ENCODE data around the gene FOXO3B. TPM values are rescaled to one million over a fixed set of nuclear protein-coding genes. Genes with fewer than 3 reads are reported as not detected.
"Not testable (repeated sequence)": the region's sequence is repeated elsewhere in the genome, so short reads cannot be mapped to it uniquely, and the experiment has no call there.

Gene FOXO3B
- total RNA-seq (2016; rRNA removed; fragmentation: Illumina TruSeq; extraction: Trizol): 2.1 and 2.7 TPM in 2 replicates
- 0.30 and 0.35 TPM in 2 replicates for total RNA-seq (2016; cell fraction: cytosol; rRNA removed; fragmentation: Illumina TruSeq; extraction: Trizol; ENCODE audit: low read depth)
- total RNA-seq (2016; cell fraction: insoluble cytoplasmic fraction; rRNA removed; fragmentation: Illumina TruSeq; extraction: Trizol): 1.3 and 3.1 TPM in 2 replicates
- 0.71 and 1.0 TPM in 2 replicates for total RNA-seq (2016; cell fraction: membrane; rRNA removed; fragmentation: Illumina TruSeq; extraction: Trizol)
- 2.3 and 2.9 TPM in 2 replicates for total RNA-seq (2016; cell fraction: nucleus; rRNA removed; fragmentation: Illumina TruSeq; extraction: Trizol)
- polyA plus RNA-seq (2011; rRNA removed): 3.1 and 3.9 TPM in 2 replicates
- polyA plus RNA-seq (2011; cell fraction: cytosol; rRNA removed): 2.4 and 2.7 TPM in 2 replicates
- 6.2 and 7.1 TPM in 2 replicates for polyA plus RNA-seq (2011; cell fraction: nucleus; rRNA removed)
- polyA plus RNA-seq (2012): 1.0 and 1.9 TPM in 2 replicates
- 0.10 TPM in 2 replicates for polyA plus RNA-seq (2016; cell fraction: cytosol; fragmentation: Illumina TruSeq; extraction: Trizol; ENCODE audit: low read depth)
- polyA plus RNA-seq (2016; cell fraction: insoluble cytoplasmic fraction; fragmentation: Illumina TruSeq; extraction: Trizol; ENCODE audit: low read depth): 1.1 and 1.3 TPM in 2 replicates
- 0.22 and 0.27 TPM in 2 replicates for polyA plus RNA-seq (2016; cell fraction: membrane; fragmentation: Illumina TruSeq; extraction: Trizol; ENCODE audit: low read depth)
- 2.2 and 3.0 TPM in 2 replicates for polyA plus RNA-seq (2016; cell fraction: nucleus; fragmentation: Illumina TruSeq; extraction: Trizol; ENCODE audit: insufficient read depth, low read depth)
- 6.7 and 11.5 TPM in 2 replicates for polyA minus RNA-seq (2011; rRNA and poly(A)+ RNA removed; ENCODE audit: low replicate concordance)
- 1.6 and 2.1 TPM in 2 replicates for polyA minus RNA-seq (2011; cell fraction: cytosol; rRNA and poly(A)+ RNA removed)
- 6.4 and 8.7 TPM in 2 replicates for polyA minus RNA-seq (2011; cell fraction: nucleus; rRNA and poly(A)+ RNA removed)
- percentile 47 among the genes with signal in this experiment for Bru-seq, nascent RNA
- BruChase-seq, experiment 1, labeled RNA remaining after a 6-hour chase: percentile 70 among the genes with signal in this experiment
- BruChase-seq, experiment 2, labeled RNA remaining after a 2-hour chase: percentile 70 among the genes with signal in this experiment
- long read RNA-seq, experiment 1: 0 reads
- long read RNA-seq, experiment 2, partial matches to known transcripts: 0 of 1 reads
- long read RNA-seq, experiment 2, other reads (novel, unspliced or antisense): 0 of 1 reads

DNA sequence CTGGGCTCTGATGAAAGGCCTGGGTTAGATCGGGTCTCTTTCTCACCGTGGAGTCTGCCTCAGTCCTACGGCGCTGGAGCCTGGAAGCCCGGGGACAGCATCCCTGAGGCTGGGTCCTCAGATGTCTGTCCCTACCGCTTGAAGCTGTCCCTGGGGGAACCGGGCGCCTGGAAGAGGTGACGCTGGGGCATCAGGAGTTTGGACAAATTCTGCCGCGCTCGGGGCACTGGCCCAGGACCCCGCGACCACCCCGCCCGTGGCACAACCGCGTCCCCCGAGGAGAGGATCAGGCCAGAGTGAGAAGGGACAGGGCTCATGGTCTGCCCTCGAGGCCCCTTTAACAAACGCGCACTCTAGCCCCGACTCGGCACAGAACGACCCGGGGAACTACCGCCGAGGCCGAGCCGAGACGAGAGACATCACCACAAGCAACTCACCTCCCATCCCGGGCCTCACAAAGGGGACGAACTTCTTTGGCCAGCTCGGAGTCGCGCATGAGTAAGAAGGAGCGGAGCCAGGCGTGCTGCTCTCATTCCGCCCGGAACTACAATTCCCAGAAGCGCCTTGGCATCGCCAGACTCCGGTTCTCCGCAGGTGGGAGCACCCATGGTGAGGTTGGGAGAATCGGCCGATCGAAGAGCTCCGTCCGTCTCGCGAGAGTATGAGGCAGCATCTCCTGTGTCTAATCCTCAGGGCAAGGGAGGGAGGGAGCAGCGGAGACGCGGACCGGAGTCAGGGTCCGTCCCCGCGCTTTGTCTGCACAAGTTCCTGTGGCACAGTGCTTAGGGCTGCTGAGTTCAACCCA, at the start of gene FOXO3B:
TSS of gene FOXO3B (minus strand) at position 548 of the 805 bp plus-strand sequence. CDS start 663 bp downstream, outside the sequence.
- H3K9me3 ChIP-seq (ENCODE audit: low read length); H3K36me3 ChIP-seq (replicated peaks in 1 of 2; ENCODE audit: control insufficient read depth in 1 of 2, insufficient read depth in 2 of 2, low read length in 2 of 2); H2AFZ ChIP-seq (ENCODE audit: low read length); CTCF ChIA-PET (ENCODE audit: low intra/inter-chr PET ratio, low total read pairs); H4K20me1 ChIP-seq (ENCODE audit: insufficient read depth, low read length); H3K4me1 ChIP-seq (ENCODE audit: insufficient read depth, low read length); H3K27ac ChIP-seq (ENCODE audit: extremely low read length, insufficient read depth, low read length); H3K79me2 ChIP-seq (ENCODE audit: insufficient read depth, low read length); POLR2A ChIA-PET; H3K27me3 ChIP-seq (ENCODE audit: control insufficient read depth in 1 of 2, insufficient read depth in 2 of 2, low read length in 2 of 2); in situ Hi-C loops (cut with HindIII; ENCODE audit: extremely low pct_ligation_motif_present, low pct_unique_long_range_greater_than_20kb); intact Hi-C loops (cut with micrococcal nuclease; ENCODE audit: unreplicated experiment); TF ChIP-seq CREB1 (IDR thresholded peaks at IDR 0.05): not testable (repeated sequence)
- Histone ChIP-seq H3K4me2 (ENCODE audit: low read depth, low read length) (peak within 1 kb of the TSS; percentile 55), H3K4me3 (replicated peaks in 1 of 3; ENCODE audit: insufficient read depth in 1 of 3, low read depth in 2 of 3, low read length in 3 of 3) (peak within 1 kb of the TSS; percentile 42 to 73 (median 65); a peak in 5 of 6 replicates), H3K9ac (ENCODE audit: insufficient read depth, low read depth, low read length) (peak within 1 kb of the TSS; percentile 63)
- peak; percentile 97 for FAIRE-seq
- TSS peak; percentile 79 for BruUV-seq (replicated peaks)
- no CpG with 5 or more reads among the region's 58 CpGs for WGBS (ENCODE audit: low lambda C conversion rate)
- peak; percentile 89 for DNase-seq (ENCODE audit: low spot score)
- peak; percentile 93 for ATAC-seq
- TF ChIP-seq ZFY (CRISPR knock-in tag; IDR thresholded peaks at IDR 0.05) (peak; percentile 59), PHF8 (CRISPR knock-in tag; IDR thresholded peaks at IDR 0.05) (peak; percentile 54; the same call in 1 of the 2 replicates), ZNF777 (CRISPR knock-in tag; IDR thresholded peaks at IDR 0.05) (peak; percentile 49; the same call in 1 of the 2 replicates), SUZ12 (IDR thresholded peaks at IDR 0.05; ENCODE audit: low read depth, low read length) (0 out of 2 replicates have a peak, but pooled peaks have one; percentile 18), ZNF441 (CRISPR knock-in tag; IDR thresholded peaks at IDR 0.05; ENCODE audit: borderline replicate concordance) (peak; percentile 21; the same call in 1 of the 2 replicates), HCFC1 (IDR thresholded peaks at IDR 0.05; ENCODE audit: low read depth, low read length) (peak; percentile 71), CREB1 (CRISPR knock-in tag; IDR thresholded peaks at IDR 0.05) (peak; percentile 26; the same call in 1 of the 2 replicates), CHD2 (IDR thresholded peaks at IDR 0.05; ENCODE audit: low read depth, low read length) (peak; percentile 90), ZFX (CRISPR knock-in tag; IDR thresholded peaks at IDR 0.05; ENCODE audit: low read depth) (peak; percentile 64), GABPB1 (CRISPR knock-in tag; IDR thresholded peaks at IDR 0.05) (peak; percentile 69), GATAD1 (CRISPR knock-in tag; IDR thresholded peaks at IDR 0.05) (peak; percentile 41; the same call in 1 of the 2 replicates), ZNF143 (CRISPR knock-in tag; IDR thresholded peaks at IDR 0.05) (peak; percentile 88), SAP130 (CRISPR knock-in tag; IDR thresholded peaks at IDR 0.05; ENCODE audit: low read depth) (peak; percentile 33), THAP11 (CRISPR knock-in tag; IDR thresholded peaks at IDR 0.05) (peak; percentile 97), SALL1 (CRISPR knock-in tag; IDR thresholded peaks at IDR 0.05) (0 out of 2 replicates have a peak, but pooled peaks have one; percentile 29)
- TF ChIP-seq, protein P1, sequence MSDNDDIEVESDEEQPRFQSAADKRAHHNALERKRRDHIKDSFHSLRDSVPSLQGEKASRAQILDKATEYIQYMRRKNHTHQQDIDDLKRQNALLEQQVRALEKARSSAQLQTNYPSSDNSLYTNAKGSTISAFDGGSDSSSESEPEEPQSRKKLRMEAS (IDR thresholded peaks at IDR 0.05): peak; percentile 19; the same call in 1 of the 2 replicates
- TF ChIP-seq, protein P2, sequence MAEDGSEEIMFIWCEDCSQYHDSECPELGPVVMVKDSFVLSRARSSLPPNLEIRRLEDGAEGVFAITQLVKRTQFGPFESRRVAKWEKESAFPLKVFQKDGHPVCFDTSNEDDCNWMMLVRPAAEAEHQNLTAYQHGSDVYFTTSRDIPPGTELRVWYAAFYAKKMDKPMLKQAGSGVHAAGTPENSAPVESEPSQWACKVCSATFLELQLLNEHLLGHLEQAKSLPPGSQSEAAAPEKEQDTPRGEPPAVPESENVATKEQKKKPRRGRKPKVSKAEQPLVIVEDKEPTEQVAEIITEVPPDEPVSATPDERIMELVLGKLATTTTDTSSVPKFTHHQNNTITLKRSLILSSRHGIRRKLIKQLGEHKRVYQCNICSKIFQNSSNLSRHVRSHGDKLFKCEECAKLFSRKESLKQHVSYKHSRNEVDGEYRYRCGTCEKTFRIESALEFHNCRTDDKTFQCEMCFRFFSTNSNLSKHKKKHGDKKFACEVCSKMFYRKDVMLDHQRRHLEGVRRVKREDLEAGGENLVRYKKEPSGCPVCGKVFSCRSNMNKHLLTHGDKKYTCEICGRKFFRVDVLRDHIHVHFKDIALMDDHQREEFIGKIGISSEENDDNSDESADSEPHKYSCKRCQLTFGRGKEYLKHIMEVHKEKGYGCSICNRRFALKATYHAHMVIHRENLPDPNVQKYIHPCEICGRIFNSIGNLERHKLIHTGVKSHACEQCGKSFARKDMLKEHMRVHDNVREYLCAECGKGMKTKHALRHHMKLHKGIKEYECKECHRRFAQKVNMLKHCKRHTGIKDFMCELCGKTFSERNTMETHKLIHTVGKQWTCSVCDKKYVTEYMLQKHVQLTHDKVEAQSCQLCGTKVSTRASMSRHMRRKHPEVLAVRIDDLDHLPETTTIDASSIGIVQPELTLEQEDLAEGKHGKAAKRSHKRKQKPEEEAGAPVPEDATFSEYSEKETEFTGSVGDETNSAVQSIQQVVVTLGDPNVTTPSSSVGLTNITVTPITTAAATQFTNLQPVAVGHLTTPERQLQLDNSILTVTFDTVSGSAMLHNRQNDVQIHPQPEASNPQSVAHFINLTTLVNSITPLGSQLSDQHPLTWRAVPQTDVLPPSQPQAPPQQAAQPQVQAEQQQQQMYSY (CRISPR knock-in tag; IDR thresholded peaks at IDR 0.05): peak; percentile 78

Data from HepG2 (cell line).